Fibroblast of peridontal ligament (primary cell): ENCODE data around the gene VEZF1.
A peak's percentile ranks its signal among the peaks of the same experiment; 100 is the strongest.
"Not testable (repeated sequence)": the region's sequence is repeated elsewhere in the genome, so short reads cannot be mapped to it uniquely, and the experiment has no call there.

Experiments
- DNase-seq: peaks from one replicate; pipeline ENCODE4 v3.0.0-alpha.2; 2010; ENCODE audit errors: extremely low read depth

The VEZF1 gene

GRCh38 chr17:57974053-57974824 is 13.8 kb downstream of the VEZF1 start:
- DNase-seq: not testable (repeated sequence)

DNA sequence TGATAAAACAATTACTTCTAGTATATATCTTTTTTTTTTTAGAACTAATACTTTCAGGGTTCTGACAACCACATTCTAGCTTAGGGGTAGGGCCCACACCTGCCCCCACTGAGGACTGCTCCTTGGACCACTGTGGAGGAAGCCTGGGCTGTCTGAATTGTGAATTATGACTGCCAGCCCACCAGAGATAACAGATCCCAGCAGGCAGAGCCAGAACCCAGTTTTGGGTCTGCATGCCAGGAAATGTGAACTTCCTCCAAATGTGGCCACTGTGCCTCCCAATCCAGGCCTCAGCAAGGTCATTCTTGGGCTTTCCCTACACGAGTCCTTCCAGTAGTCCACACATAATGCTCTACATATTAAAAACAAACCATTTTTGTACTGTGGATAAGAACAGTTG is 15.9 kb downstream of the VEZF1 start:
- no peak for DNase-seq

DNA sequence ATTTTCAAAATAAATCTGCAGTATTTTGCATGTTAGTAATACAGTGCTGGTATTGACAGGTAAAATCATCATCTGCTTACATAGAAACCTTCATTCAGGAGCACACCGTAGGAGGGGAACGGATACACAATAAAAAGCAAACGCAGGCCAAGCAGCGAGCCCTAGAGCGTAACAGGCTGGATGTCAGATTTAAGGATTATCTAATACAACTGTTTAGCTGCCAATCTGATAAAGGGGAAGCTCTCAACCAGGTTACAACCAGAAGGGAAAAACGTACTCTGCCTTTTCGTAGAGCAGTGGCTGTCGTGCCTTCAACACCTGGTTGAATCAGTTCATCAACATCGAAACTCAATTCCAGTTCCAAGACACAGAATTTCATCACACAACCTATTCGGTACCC is 16.5 kb downstream of the VEZF1 start:
- DNase-seq: no peak

DNA sequence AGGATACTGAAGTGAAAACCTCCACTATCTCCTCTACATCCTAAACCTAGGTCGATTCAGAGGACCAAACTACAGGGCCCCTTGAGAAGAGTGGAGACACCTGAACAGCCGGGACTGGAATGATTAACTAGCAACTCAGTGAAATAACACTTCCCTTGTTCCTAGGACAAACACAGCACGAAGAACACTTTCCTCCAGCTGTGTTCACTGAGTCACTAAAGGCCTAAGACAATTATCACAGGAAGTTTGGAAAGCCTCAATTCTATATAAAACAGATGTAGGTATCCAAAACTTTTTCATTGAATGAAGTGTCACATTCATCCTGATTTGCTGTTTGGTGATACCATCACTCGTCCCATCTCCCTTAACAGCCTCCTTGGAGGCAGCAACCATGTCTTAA is 17.3 kb downstream of the VEZF1 start:
- DNase-seq: peak; percentile 64

DNA sequence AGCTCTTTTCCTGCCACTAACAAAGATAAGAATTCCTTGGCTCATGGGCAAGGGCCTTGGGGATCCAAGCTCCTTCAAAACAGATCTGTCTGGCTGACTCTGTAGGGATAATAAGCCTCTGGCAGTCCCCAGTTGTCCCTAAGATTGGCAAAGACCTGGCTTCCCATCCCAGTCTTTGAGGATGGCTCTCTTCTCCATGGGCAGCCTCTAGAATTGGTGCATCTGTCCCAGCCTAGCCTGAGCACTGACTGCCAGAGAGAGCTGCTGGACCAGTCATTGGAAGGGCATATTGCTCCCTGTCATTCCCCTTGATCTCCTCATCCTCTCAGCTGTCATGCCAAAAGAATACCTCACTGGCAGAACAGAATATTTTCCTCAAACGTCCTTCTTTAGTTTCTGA is 19.6 kb downstream of the VEZF1 start:
- no peak for DNase-seq

- DNase-seq: no peak
Measured at GRCh38 chr17:57966875-57967274, 21.2 kb downstream of the VEZF1 start.

DNA sequence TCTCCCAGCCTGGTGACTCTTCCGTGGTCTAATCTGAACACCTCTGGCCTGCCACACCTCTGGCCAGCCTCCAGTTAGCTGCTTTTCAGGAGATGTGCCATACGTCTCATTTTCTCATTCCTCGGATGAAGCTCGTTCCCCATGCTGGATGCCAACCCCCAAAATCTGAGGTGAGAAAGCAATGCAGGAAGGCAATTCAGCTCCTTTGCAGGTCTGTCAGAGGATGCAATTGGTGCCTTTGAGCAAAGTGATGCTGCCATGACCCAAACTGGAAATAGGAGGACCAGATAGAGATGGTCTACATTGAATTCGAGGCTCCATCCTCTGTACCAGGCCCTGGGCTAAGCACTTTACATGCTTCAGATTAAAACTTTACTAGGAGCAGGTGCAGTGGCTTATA is 21.8 kb downstream of the VEZF1 start:
- no peak for DNase-seq

DNA sequence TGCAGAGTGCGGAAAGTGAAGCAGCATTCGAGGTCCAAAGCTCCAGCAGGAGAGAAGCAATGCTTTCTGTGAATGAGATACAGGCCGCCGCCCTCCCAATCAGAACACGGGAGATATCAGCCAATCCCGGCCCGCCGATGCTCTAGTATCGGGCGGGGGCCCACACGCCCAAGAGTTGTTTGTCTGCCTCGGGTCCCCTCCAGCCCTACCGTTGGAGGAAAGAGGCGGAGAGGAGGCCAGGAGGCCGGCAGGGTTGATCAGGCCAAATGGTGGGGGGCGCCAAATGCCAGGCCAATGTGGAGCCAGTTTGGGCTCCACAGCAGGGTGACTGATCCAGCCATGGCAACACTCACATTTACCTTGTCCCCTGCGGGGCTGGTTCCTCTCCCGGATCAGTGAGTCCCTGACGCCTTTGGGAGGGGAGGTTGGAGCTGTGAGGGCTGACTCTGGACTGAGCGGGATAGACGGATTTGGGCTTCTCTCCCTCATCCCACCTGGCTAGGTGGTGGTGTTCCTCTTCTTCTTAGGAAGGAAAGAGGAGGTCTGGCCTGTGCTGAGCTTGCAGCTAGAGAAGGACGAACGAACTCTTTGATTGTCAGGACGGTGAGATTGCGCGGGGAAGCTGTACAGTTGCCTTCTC is 22.4 kb downstream of the VEZF1 start:
- DNase-seq: no peak

DNA sequence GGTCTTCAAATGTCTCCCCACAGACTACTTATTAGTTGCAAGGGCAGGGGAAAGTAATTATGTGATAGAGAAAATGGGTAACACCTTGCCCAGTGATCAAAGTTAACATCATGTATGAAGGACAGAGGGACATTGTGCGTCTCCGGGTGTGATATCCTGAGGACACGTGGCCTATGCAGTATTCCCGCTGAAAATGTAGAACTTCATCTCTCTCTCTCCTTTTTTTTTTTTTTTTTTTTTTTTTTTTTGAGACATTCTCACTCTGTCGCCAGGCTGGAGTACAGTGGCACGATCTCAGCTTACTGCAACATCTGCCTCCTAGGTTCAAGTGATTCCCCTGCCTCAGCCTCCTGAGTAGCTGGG is 24.9 kb downstream of the VEZF1 start:
- DNase-seq: no peak

DNA sequence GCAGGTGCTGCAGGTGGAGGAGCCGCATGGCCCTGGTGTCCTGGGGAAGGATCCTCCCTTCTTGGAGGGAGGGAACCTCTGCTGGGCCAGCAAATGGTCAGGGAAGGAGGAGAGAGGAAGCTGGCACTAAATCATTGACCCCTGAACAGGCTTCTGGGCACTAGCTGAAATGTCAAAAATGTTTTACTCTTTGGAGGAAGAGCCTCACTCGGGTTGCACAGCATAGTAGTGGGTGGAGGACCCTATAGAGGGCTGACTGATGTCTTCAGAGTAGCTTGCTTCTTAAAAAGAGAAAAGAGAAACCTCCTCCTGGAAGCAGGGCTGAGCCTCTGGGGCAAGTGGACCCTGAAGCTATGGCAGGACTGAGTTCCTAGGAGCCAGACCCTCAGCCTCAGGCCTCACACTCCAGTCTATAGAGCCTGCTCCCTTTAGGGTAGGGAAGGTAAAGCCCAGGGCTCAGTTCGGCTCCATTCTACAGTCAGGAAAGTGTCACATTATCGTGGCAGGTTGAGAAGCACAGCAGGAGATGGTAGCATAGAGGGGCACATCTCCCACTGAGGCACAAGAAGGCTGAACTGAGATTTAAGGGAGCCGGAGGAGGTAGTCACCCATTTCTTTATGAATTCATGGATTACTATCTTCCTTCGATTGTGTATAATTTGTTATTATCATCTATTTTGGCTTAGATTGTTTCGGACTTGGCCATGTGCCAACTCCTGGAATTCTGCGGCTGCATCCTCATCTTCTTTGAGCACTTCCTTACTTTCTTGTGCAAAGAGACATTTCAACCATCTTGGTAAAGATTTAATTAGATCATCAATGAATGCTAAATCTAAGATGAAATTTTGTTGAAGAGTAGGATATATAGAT is 25.5 kb downstream of the VEZF1 start:
- DNase-seq: no peak

DNA sequence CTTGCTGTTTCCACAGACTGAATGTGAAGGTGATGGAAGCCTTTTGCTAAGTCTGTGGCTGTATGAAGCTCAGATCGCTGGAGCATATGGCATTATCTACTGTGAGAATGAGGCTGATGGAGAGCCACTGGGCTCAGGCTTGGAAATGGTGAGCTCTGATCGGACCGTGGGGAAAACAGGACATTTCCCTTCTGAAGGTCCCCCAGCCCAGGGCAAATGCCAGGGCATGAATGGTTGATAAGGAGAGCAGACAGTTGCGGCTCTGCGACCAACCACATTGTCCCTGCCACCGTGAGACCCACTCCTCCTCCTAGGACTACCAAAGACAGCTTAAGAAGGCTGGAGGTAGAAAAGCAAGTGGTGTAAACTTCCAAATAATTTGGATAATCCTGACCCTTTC is 28.1 kb downstream of the VEZF1 start:
- DNase-seq: no peak

- not testable (repeated sequence) for DNase-seq
Measured at GRCh38 chr17:57958391-57958790, 29.7 kb downstream of the VEZF1 start.

GRCh38 chr17:57957886-57958285 is 30.2 kb downstream of the VEZF1 start:
- DNase-seq: no peak

GRCh38 chr17:57957120-57957850 is 30.8 kb downstream of the VEZF1 start:
- DNase-seq: no peak

GRCh38 chr17:57956291-57957119 is 31.5 kb downstream of the VEZF1 start:
- no peak for DNase-seq

DNA sequence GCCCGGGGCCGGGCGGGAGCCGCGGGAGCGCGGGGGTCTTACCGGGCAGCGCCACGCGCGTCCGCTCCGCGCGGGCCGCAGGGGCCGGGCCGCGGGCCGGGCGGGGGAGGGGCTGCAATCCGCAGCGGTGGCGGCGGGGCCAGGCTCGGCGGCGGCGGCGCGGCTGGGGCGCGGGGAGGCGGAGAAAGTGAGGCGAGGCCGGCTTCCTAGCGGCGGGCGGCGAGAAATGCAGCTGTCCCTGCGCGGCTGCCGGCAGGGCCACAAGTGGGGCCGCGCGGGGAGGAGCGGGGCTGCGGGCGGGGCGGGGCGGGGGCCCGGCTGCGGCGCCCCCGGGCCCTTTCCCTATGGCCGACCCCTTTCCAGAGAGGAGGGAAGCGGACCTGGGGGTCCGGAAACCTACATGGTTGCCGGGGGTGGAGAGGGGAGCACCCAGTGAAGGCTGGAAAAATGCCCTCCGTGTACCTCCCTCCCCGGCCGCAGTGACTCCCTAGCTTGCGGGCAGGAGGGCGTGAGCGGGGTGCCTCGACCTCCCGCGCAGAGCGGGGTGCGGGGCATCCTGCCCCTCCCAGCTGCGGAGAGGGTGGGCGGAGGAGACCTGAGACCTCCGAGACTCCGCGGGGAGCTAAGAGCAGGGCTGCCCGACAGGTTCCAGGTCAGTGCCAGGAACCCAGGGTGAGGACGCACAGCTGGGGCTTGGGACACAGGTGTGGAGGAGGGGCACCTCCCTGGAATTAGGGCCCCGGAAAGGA is 32.7 kb downstream of the VEZF1 start, which contains the start of gene CUEDC1:
Gene CUEDC1, minus strand, starts transcription at position 230 of the 749 bp plus-strand sequence. CDS start 69,848 bp downstream, outside the sequence.
- DNase-seq: peak; percentile 38

GRCh38 chr17:57954397-57955182 is 33.5 kb downstream of the VEZF1 start:
- DNase-seq: peak; percentile 66

GRCh38 chr17:57953705-57954396 is 34.2 kb downstream of the VEZF1 start:
- DNase-seq: no peak

DNA sequence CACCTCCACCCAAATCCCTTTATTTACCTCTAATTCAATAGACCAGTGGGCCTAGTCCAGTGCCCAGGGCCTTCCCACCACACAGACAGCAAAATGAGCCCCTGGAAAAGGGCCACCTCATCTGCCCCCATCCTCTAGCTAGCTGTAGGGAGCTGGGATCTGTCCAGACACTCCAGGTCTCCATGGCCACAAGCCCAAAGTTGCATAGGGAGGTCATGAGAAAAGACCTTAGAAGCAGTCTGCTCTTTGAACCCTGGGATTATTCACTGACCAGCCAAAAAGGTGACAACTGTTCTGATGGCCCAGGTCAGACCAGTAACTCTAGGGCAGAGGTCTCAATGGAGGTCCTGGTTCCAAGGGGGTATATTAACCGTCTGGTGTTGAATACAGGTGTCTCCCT is 34.8 kb downstream of the VEZF1 start:
- no peak for DNase-seq
